ENCODE data around the gene RCOR2. TPM values are rescaled to one million over a fixed set of nuclear protein-coding genes. Genes with fewer than 3 reads are reported as not detected.

RCOR2 gene
- total and polyA plus RNA-seq, 10 donors = 0.07 to 0.52 (median 0.19) TPM; not detected in 2

- DNase-seq = no peak
- H3K27ac ChIP-seq = peak overlapping the region in 4 of 8 donors; percentile 62 to 83 (median 76)
- TF ChIP-seq, protein P1, sequence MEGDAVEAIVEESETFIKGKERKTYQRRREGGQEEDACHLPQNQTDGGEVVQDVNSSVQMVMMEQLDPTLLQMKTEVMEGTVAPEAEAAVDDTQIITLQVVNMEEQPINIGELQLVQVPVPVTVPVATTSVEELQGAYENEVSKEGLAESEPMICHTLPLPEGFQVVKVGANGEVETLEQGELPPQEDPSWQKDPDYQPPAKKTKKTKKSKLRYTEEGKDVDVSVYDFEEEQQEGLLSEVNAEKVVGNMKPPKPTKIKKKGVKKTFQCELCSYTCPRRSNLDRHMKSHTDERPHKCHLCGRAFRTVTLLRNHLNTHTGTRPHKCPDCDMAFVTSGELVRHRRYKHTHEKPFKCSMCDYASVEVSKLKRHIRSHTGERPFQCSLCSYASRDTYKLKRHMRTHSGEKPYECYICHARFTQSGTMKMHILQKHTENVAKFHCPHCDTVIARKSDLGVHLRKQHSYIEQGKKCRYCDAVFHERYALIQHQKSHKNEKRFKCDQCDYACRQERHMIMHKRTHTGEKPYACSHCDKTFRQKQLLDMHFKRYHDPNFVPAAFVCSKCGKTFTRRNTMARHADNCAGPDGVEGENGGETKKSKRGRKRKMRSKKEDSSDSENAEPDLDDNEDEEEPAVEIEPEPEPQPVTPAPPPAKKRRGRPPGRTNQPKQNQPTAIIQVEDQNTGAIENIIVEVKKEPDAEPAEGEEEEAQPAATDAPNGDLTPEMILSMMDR (IDR thresholded peaks at IDR 0.05 in 8 of 11, conservative IDR thresholded peaks at IDR 0.05 in 3 of 11) = no peak
- TF ChIP-seq POLR2AphosphoS5 (IDR thresholded peaks at IDR 0.05) (no peak), POLR2A (IDR thresholded peaks at IDR 0.05) (no peak)
- H3K27me3 ChIP-seq (replicated peaks in 1 of 7) = no peaks in the 10 kb centered on the region
- H3K4me3 ChIP-seq = no peak overlapping the region
- peaks cover 38 to 96% (median 76%) of the 10 kb centered on the region in 6 donors for H3K4me1 ChIP-seq
- H3K9me3 ChIP-seq = no peaks in the 10 kb centered on the region
- 63 to 73% (median 68%) methylated on average over 5 of the region's 5 CpGs for WGBS, 5 donors
- H3K36me3 ChIP-seq = peaks cover 0 to 40% (median 4%) of the 10 kb centered on the region in 6 donors
- intact Hi-C loops (cut with DNase I; ENCODE audit: low total_unique reads) = no loop called here
Observed at GRCh38 chr11:63873311-63873710, 43.7 kb downstream of the RCOR2 start.

GRCh38 chr11:63872800-63873197 is 44.2 kb downstream of the RCOR2 start:
- peaks cover 43 to 96% (median 81%) of the 10 kb centered on the region in 6 donors for H3K4me1 ChIP-seq
- no peaks in the 10 kb centered on the region for H3K9me3 ChIP-seq
- intact Hi-C loops (cut with DNase I; ENCODE audit: low total_unique reads) = no loop called here
- no peak for TF ChIP-seq POLR2A (IDR thresholded peaks at IDR 0.05)
- TF ChIP-seq, protein P1 (IDR thresholded peaks at IDR 0.05 in 8 of 11, conservative IDR thresholded peaks at IDR 0.05 in 3 of 11) = no peak
- TF ChIP-seq POLR2AphosphoS5 (IDR thresholded peaks at IDR 0.05) = no peak
- H3K27ac ChIP-seq = peak overlapping the region in 6 of 8 donors; percentile 56 to 83 (median 67)
- peak overlapping the region in 1 of 8 donors; percentile 38 for H3K4me3 ChIP-seq
- H3K27me3 ChIP-seq (replicated peaks in 1 of 7) = no peaks in the 10 kb centered on the region
- no peak for DNase-seq
- WGBS, 5 donors = 76 to 90% (median 84%) methylated on average over 4 to 5 of the region's 5 CpGs
- H3K36me3 ChIP-seq = peaks cover 0 to 43% (median 4%) of the 10 kb centered on the region in 6 donors

DNA sequence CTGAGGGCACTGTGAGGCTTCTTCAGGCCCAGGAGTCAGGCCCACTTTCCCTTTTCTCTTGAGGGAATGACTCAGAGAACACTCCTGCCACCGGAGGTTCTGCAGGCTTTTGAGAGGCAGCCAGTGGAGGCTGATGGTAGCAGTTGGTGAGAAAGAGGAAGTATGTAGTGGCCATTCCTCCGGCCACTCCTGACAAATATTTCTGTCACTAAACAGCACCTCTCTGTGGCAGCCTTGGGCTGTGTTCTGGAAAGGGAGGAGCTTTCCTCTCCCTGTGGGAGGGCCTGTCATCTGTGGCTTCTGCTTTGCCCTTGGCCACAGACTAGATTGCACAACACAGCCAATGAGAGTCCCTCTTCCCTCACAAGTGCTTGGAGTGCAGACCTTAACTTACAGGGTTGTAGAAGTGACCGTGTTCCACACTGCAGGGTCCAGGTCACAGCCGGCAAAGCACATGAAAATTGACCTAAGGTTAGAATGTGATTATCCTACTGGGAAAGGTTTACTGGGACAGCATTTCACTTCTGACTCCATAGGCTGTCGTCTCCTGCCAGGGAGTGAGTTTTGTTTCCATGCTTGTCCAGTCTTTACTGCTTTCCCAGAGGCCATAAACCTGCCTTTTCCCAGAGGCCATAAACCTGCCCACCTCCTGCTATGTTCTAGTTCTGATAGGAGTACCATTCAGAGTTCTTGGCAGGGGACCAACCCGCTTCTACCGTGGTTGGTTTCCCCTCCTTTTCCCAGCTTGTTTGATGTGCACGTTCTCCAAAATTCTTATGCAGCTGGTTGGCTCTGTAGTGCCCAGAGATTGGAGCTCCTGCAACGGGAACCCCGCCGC is 44.8 kb downstream of the RCOR2 start:
- DNase-seq = peak; percentile 89
- Histone ChIP-seq H3K4me1 (peaks cover 43 to 96% (median 82%) of the 10 kb centered on the region in 6 donors), H3K27ac (peak overlapping the region in 7 of 8 donors; percentile 26 to 83 (median 64)), H3K27me3 (replicated peaks in 1 of 7) (no peaks in the 10 kb centered on the region), H3K4me3 (peak overlapping the region in 2 of 8 donors; percentile 1 to 38), H3K9me3 (no peaks in the 10 kb centered on the region), H3K36me3 (peaks cover 0 to 48% (median 5%) of the 10 kb centered on the region in 6 donors)
- TF ChIP-seq POLR2A (IDR thresholded peaks at IDR 0.05) = no peak
- TF ChIP-seq POLR2AphosphoS5 (IDR thresholded peaks at IDR 0.05) = peak in 2 of 3 donors; percentile 64 to 90
- TF ChIP-seq, protein P1 (IDR thresholded peaks at IDR 0.05 in 8 of 11, conservative IDR thresholded peaks at IDR 0.05 in 3 of 11) = peak; percentile 39 to 89 (median 66)
- 13 to 28% (median 27%) methylated on average over 11 of the region's 11 CpGs for WGBS, 5 donors
- intact Hi-C loops (cut with DNase I; ENCODE audit: low total_unique reads) = no loop called here
